ENCODE measurements around the gene IL1R1. TPM values are rescaled to one million over a fixed set of nuclear protein-coding genes. Genes with fewer than 3 reads are reported as not detected.

IL1R1 gene
- total RNA-seq, 4 donors from 2014 or later = 20.0 to 157 (median 38.9) TPM

GRCh38 chr2:102126660-102127059 is 15.9 kb upstream of the IL1R1 start:
- peak overlapping the region in 1 of 4 donors; percentile 23 for H3K27ac ChIP-seq
- TF ChIP-seq, protein P1, sequence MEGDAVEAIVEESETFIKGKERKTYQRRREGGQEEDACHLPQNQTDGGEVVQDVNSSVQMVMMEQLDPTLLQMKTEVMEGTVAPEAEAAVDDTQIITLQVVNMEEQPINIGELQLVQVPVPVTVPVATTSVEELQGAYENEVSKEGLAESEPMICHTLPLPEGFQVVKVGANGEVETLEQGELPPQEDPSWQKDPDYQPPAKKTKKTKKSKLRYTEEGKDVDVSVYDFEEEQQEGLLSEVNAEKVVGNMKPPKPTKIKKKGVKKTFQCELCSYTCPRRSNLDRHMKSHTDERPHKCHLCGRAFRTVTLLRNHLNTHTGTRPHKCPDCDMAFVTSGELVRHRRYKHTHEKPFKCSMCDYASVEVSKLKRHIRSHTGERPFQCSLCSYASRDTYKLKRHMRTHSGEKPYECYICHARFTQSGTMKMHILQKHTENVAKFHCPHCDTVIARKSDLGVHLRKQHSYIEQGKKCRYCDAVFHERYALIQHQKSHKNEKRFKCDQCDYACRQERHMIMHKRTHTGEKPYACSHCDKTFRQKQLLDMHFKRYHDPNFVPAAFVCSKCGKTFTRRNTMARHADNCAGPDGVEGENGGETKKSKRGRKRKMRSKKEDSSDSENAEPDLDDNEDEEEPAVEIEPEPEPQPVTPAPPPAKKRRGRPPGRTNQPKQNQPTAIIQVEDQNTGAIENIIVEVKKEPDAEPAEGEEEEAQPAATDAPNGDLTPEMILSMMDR (IDR thresholded peaks at IDR 0.05) = no peak
- no peak for TF ChIP-seq POLR2A (IDR thresholded peaks at IDR 0.05)
- H3K9me3 ChIP-seq = no peaks in the 10 kb centered on the region
- no peaks in the 10 kb centered on the region for H3K4me1 ChIP-seq
- no peaks in the 10 kb centered on the region for H3K27me3 ChIP-seq
- no peak overlapping the region for H3K4me3 ChIP-seq
- no peak for DNase-seq
- H3K36me3 ChIP-seq = no peaks in the 10 kb centered on the region

GRCh38 chr2:102129082-102129481 is 13.5 kb upstream of the IL1R1 start:
- Histone ChIP-seq H3K36me3 (no peaks in the 10 kb centered on the region), H3K9me3 (no peaks in the 10 kb centered on the region), H3K4me3 (no peak overlapping the region), H3K27me3 (no peaks in the 10 kb centered on the region), H3K4me1 (no peaks in the 10 kb centered on the region), H3K27ac (no peak overlapping the region)
- DNase-seq = no peak
- TF ChIP-seq, protein P1 (IDR thresholded peaks at IDR 0.05) = no peak
- TF ChIP-seq POLR2A (IDR thresholded peaks at IDR 0.05) = no peak

GRCh38 chr2:102129951-102130646 is 12.4 kb upstream of the IL1R1 start:
- Histone ChIP-seq H3K4me3 (no peak overlapping the region), H3K27me3 (no peaks in the 10 kb centered on the region), H3K36me3 (no peaks in the 10 kb centered on the region), H3K9me3 (no peaks in the 10 kb centered on the region), H3K27ac (no peak overlapping the region), H3K4me1 (no peaks in the 10 kb centered on the region)
- TF ChIP-seq, protein P1 (IDR thresholded peaks at IDR 0.05) = no peak
- TF ChIP-seq POLR2A (IDR thresholded peaks at IDR 0.05) = no peak
- DNase-seq = no peak

- Histone ChIP-seq H3K36me3 (no peaks in the 10 kb centered on the region), H3K27me3 (no peaks in the 10 kb centered on the region), H3K27ac (no peak overlapping the region), H3K9me3 (no peaks in the 10 kb centered on the region), H3K4me3 (no peak overlapping the region), H3K4me1 (no peaks in the 10 kb centered on the region)
- DNase-seq = no peak
- TF ChIP-seq, protein P1 (IDR thresholded peaks at IDR 0.05) = no peak
- no peak for TF ChIP-seq POLR2A (IDR thresholded peaks at IDR 0.05)
Measured at GRCh38 chr2:102130647-102130991, 11.9 kb upstream of the IL1R1 start.

DNA sequence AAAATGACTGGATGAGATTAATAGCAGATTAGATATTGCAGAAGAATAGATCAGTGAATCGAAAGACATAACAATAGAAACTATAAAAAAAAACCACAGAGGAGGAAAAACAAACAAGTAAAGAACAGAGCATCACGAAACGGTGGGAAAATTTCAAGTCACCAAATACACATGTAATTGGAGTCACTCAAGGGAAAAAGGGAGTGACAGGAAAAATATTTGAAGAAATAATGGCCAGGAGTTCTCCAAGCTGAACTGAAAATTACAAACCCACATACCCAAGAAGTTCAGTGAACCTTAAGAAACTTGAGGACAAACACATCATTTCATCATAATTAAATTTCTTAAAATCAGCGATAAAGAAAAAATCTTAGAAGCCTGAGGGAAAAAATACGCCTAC is 11.0 kb upstream of the IL1R1 start:
- no peaks in the 10 kb centered on the region for H3K4me1 ChIP-seq
- H3K36me3 ChIP-seq = no peaks in the 10 kb centered on the region
- no peaks in the 10 kb centered on the region for H3K27me3 ChIP-seq
- H3K4me3 ChIP-seq = no peak overlapping the region
- no peak for DNase-seq
- no peaks in the 10 kb centered on the region for H3K9me3 ChIP-seq
- TF ChIP-seq, protein P1 (IDR thresholded peaks at IDR 0.05) = no peak
- no peak for TF ChIP-seq POLR2A (IDR thresholded peaks at IDR 0.05)
- H3K27ac ChIP-seq = no peak overlapping the region

GRCh38 chr2:102137138-102137537 is 5.4 kb upstream of the IL1R1 start:
- no peaks in the 10 kb centered on the region for H3K27me3 ChIP-seq
- no peaks in the 10 kb centered on the region for H3K9me3 ChIP-seq
- TF ChIP-seq, protein P1 (IDR thresholded peaks at IDR 0.05) = no peak
- TF ChIP-seq POLR2A (IDR thresholded peaks at IDR 0.05) = no peak
- no peak overlapping the region for H3K27ac ChIP-seq
- H3K4me3 ChIP-seq = no peak overlapping the region
- H3K36me3 ChIP-seq = no peaks in the 10 kb centered on the region
- H3K4me1 ChIP-seq = no peaks in the 10 kb centered on the region
- DNase-seq = no peak
